Epithelial cell of esophagus (primary cell): Measurements from ENCODE around the gene FAXC.
A peak's percentile ranks its signal among the peaks of the same experiment; 100 is the strongest.

Source experiments
- DNase-seq: peaks from one replicate; pipeline ENCODE4 v3.0.0; 2010; ENCODE audit warnings: low read depth
- H3K4me3 ChIP-seq: 2 replicates; pipeline ENCODE4 v1.5.1; 2011; ENCODE audit warnings: mild to moderate bottlenecking, low read length, control low read depth
- TF ChIP-seq, protein P1 (sequence below): IDR thresholded peaks from 2 replicates; pipeline ENCODE4 v1.5.1; 2011; ENCODE audit warnings: low read depth, mild to moderate bottlenecking, low read length, control low read depth, inconsistent platforms; ENCODE audit not compliant: insufficient read depth; ENCODE audit errors: missing control alignments

The FAXC gene

DNA sequence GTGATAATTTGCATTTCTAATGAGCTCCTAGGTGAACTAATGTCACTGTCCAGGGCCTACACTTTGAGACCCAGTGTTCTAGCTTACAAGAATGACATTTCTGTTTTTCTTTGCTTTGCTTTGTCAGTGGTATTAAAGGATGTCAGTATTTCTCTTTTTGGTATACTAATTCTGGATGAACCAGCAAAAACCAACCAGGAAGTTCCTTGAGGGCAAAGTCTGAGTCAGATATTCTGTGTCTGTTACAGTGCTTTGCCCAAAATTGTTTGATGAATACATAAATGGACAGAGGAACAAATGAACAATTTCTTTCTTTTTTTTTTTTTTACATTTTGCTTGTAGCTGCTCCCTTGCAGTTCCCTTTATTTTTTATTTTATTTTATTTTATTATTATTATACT lies 29.2 kb upstream of the FAXC start:
- peak; percentile 14 for DNase-seq
- TF ChIP-seq, protein P1, sequence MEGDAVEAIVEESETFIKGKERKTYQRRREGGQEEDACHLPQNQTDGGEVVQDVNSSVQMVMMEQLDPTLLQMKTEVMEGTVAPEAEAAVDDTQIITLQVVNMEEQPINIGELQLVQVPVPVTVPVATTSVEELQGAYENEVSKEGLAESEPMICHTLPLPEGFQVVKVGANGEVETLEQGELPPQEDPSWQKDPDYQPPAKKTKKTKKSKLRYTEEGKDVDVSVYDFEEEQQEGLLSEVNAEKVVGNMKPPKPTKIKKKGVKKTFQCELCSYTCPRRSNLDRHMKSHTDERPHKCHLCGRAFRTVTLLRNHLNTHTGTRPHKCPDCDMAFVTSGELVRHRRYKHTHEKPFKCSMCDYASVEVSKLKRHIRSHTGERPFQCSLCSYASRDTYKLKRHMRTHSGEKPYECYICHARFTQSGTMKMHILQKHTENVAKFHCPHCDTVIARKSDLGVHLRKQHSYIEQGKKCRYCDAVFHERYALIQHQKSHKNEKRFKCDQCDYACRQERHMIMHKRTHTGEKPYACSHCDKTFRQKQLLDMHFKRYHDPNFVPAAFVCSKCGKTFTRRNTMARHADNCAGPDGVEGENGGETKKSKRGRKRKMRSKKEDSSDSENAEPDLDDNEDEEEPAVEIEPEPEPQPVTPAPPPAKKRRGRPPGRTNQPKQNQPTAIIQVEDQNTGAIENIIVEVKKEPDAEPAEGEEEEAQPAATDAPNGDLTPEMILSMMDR = no peak
- H3K4me3 ChIP-seq = no peak overlapping the region

DNA sequence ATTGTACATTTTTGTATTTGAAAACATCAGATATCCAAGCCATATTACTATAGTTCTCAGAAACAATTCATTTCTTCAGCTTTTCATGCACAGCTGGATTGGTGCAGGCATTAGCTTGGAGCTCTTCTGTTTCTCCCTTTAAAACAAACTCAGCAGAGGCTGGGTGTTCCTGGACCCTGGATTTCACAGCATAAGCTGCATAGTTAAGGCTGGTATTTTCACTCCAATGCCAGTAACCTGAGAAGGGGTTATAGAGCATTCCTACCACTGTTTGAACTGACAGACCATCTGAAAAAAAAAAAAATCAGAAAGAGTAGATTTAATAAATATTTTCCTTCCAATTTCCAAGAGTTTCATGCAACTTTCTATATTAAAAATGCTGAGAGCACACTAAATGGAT lies 20.1 kb upstream of the FAXC start:
- H3K4me3 ChIP-seq = no peak overlapping the region
- no peak for DNase-seq
- TF ChIP-seq, protein P1 = no peak

DNA sequence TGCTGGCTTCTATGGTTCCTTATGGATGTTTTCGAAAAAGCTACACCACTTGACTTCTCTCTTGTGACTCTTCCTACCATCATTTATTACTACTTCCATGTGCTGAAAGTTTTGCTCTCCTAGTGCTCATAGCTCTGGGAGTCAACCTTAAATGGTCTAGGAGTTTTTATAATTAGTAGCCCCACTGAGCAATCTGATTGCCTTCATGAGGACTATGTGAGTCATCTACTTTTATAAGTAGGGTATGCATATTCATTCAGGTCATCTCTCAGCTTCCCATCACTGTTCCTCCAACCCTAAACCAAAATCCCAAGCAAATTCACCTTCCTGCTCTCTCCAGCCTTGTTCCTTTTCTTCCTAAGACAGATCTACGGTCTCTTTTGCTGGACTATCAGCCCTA lies 17.4 kb upstream of the FAXC start:
- no peak for DNase-seq
- TF ChIP-seq, protein P1 = no peak
- no peak overlapping the region for H3K4me3 ChIP-seq

DNA sequence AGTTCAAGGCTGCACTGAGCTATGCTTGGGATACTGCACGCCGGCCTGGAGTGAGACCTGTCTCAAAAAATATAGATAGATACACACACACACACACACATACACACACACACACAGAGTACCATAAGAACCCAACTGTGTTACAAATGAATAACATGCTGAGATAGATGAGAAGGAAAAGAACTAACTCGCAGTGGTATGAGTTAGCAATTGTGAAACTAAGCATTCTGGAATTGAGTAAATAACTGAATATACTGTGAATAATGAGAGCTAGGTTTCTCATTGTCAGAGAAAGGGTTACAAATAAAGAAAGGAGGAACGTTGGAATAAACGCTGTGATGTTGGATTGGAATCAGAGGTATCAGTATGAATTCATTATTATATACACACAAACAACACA lies 14.6 kb upstream of the FAXC start:
- TF ChIP-seq, protein P1 = no peak
- no peak overlapping the region for H3K4me3 ChIP-seq
- no peak for DNase-seq

DNA sequence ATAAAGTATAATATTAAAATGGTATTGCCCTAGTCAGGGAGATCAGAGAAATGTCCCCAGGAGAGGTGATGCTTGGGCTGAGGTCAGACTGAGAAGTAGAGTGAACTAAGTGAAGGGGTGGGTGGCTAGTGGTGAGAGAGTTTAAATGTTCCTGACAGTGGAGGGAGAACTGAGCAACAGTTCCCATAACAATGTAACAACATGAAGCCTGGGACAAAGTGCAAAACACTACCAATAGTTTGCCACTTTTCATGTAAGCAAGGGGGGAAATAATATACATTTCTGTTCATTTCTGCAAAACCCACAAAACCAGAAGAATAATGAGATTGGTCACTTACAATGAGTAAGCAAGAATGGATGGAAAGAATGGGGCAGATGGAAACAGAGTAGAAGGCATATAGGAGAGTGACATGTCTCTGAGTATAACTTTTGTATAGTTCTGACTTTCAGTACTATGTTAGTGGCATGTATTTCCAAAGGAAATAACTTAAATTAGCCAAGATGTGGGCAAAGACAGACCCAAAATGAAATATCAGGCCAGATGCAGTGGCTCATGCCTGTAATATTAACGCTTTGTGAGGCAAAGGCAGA lies 13.3 kb upstream of the FAXC start:
- H3K4me3 ChIP-seq = no peak overlapping the region
- no peak for DNase-seq
- TF ChIP-seq, protein P1 = no peak

DNA sequence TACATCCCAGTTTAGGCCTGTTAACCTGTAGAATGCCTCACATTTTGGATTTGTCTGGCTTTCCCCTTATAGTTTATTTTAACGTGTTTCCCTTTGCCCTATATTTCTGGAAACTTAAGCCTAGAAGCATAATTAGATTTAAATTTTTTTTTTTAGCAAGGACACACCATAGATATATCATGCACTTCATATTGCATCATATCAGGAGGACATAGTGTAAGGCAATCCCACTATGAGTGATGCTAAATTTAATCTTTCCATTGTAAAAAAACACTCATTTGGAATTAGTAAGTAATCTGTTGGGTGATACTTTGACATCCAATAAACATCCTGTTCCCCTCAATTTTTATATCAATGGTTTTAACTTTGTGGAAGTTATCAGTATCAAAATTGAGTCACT lies 10.3 kb upstream of the FAXC start:
- H3K4me3 ChIP-seq = no peak overlapping the region
- no peak for DNase-seq
- TF ChIP-seq, protein P1 = no peak

DNA sequence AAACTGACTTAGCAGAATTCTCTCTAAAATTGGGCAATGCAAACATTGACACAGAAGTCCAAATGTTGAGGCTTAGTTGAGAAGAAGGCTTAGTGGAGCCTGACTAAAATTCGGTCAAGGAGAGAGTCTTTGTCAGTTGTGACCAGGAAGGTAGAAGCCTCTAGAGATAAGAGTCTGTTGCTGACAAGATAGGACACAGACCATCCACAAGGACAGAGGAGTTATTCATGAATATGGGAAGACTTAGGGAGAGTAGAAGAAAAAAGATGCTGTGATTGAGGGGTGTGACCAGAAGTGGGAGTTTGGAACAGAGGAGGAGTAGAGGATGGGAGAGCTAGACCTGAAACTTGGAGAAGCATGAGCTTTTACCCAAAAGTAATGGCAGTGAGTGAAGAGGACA lies 7.2 kb upstream of the FAXC start:
- H3K4me3 ChIP-seq = no peak overlapping the region
- no peak for DNase-seq
- TF ChIP-seq, protein P1 = no peak
